OCI-M1 (cell line): Measurements from ENCODE around the gene UBL7.

Source experiments
- DNase-seq: peaks from one replicate; lab custom pipeline; 2025; lab: John Stamatoyannopoulos, UW

The UBL7 gene

DNA sequence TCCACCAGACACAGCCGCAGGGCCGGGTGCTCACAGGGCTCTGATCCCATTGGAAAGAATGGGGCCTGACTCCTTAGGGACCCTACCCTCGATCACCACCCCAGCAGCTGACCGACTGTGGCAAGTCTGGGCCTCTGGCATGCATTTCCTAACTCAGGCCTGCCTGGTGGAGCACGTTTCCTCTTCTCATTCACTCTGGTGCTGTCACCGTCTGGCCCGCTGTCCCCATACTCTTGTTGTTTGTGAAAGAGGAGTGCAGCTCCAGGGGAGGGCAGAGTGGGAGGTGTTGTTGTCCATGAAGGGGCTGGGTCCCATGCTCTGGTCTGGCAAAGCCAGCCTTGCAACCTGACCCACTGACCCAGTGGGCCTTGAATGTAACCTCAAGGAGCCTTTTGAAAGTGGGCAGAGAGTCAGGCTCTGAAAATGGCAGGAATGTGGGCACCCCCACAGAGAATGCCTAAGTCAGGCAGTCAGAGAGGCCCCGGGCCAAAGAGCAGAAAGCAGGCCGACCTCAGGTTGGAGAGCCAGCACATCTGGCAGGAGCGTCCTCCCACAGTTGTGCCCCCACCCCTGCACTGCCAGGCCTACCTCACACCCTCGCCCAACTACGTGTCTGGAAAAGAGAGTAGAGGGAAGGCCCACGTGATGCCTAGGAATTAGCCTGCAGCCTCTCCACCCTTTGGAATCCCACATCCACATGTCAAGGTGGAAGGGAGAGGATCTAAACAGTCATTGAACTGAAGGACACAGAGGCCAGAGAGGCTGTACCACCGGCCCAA lies 38.1 kb downstream of the UBL7 start:
- DNase-seq: no peak

DNA sequence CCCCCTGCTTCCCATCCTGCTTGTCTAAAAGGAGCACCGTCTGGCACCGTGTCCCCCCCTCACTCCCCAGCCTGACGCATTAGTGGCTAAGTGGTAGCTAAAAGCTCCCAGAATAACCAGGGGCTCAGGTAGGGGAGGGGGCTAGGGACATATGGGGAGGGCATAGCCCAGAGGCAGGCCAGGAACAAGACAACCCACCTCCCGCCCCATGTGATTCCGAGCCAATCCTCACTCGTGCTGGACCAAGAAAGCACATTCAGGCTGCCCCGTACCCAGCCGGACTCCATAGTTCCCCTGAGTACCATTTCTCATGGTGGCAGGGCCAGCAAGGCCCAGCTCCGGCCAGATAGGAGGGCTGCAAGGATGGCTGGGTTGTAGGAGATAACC lies 38.7 kb downstream of the UBL7 start:
- no peak for DNase-seq

- DNase-seq: no peak
These were observed 39.4 kb downstream of the UBL7 start for GRCh38 chr15:74421302-74422245.

DNA sequence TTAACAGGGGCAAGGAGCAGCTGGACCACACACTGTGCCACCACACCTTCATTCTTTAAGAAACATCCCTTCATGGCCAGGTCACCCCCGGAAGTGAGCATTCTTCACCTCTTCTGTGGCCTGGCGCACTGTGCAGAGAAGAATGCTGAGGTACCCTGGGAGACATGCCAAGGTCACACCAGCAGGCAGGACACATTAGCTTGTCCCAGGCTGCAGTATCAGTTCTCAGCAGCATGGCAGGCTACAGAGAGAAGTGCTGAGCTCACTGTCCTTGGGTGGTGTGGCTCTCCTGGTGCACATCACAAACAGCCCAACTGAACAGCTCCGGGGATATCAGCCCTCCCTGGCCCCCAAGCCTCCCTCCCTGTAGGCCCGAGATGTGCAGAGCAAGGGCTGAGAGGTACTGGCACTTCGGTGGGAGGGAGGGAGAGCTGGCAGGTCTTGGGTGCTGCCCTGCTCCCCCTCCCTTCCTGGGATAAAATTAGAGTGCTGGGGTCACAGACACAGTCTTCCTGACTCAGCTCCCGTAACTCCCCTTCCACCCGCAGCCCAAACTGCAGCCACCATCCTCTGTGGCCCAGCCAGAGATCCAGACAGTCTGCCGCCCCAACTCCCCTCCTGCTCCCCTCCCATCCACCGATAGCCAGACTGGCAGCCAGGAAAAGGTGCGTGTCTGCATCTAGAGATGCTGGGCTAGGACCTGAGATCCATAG lies 40.6 kb downstream of the UBL7 start:
- DNase-seq: no peak

- no peak for DNase-seq
These were observed 41.5 kb downstream of the UBL7 start for GRCh38 chr15:74419432-74419831.

GRCh38 chr15:74418575-74419338 lies 42.2 kb downstream of the UBL7 start:
- DNase-seq: no peak

GRCh38 chr15:74417670-74418069 lies 43.3 kb downstream of the UBL7 start:
- no peak for DNase-seq

GRCh38 chr15:74417225-74417624 lies 43.7 kb downstream of the UBL7 start:
- no peak for DNase-seq

- no peak for DNase-seq
These were observed 44.7 kb downstream of the UBL7 start for GRCh38 chr15:74415966-74416916.

DNA sequence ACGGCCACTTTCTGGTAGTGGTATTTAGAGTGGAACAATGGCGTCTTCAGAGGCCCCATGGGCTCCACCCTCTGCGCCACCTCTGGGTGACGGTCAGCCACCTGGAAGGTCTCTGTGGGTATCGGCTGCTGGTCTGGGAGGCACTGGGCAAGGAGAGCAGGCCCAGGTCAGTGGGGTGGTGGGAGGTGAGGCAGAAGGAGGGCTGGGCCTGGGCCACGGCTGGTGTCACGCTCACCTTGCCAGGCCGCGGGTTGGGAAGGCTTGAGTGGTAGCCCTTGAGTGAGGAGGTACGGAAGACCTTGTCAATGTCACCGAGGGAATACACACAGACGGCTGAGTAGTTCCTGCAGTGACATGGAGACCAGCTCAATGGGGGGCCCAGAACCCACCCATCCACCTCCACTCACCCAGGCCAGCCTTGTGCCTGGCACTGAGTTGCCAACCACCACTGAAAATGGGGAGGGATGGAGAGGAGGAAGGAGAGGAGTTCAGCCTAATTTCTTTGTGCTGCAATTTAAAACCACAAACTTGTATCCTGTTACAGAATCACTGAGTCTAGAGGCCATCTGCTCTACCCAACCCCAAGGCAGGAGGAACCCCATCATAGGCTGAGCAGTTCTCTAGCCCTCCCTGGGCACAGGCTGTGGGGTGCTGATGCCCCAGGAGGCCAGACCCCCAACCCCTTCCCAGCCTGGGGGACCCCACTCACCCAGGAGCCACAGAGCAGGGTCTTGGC lies 46.2 kb downstream of the UBL7 start:
- no peak for DNase-seq

GRCh38 chr15:74414081-74414580 lies 46.8 kb downstream of the UBL7 start:
- no peak for DNase-seq

GRCh38 chr15:74413350-74414080 lies 47.4 kb downstream of the UBL7 start:
- no peak for DNase-seq

- DNase-seq: no peak
These were observed 48.8 kb downstream of the UBL7 start for GRCh38 chr15:74412159-74412558.

DNA sequence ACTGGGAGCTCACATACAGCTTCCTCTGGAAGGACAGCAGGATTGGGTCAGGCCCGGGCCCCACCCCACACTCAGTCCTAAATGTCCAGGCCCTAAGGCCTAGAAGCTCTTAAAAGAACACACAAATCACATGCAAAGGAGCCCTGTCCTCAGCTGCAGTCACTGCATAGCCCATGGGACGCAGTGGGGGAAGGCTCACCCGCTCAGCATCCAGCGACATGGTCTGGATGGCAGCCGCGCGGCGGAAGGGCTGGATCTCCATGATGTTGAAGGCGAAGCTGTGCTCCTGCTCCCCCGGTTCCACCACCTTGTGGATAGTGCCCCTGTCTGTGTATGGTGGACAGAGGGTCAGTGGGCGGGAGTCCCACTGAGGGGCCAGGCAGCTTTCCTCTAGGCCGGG lies 49.3 kb downstream of the UBL7 start:
- DNase-seq: no peak

DNA sequence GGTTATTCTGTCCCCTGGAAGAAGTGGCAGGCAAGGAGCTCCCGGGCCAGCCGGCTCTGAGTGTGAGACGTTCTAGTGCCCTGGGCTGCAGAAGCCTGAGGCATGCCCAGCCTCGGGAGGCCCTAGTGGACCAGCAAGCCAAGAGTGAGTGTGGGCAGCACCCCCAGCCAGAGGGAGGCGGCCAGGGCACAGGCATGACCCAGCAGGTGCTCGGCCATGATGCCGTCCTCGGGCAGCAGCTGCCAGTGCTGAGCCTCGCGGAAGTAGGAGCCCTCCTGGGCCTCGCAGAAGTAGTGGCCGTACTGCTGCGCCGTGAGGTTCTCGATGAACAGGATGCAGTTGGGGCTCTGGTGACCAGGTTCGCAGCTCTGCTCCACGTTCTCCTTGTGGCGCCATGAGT lies 50.5 kb downstream of the UBL7 start:
- no peak for DNase-seq

DNA sequence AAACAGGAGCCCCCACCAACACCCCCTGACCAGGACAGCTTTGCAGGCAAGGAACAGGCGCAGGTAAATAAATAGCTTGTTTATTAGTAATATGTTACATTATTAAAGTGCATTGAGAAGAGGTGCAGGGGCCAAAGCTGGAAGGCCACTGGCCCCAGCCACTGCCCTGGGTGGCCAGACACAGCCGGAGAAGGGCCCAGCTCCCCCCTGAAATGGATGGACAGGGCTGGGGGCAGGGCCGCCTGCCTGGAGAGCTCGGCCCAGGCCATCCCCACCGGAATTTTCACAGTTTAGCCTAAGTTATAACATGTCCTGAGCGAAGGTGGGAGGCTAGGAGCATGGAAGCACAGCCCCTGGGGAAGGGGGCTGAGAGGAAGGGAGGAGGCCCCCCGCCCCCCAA lies 51.7 kb downstream of the UBL7 start:
- DNase-seq: no peak

DNA sequence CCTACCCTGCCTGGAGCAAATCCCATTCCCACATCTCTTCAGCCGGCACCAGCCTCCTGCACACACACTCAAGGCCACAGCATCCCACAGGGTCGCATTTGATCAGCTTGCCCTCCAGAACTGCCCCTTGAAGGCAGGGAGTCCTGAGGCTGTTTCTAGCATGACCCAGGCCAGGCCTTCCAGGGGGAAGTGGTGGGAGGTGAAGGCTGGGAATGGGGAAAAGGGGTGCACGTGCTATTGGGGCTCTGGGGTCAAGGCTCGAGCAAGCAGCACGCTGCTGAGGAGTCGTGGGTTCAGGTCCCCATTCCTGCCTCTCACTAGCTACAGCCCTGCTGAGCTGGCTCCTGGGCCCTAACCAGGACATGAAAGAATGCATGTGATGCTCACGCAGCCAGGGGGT lies 52.1 kb downstream of the UBL7 start:
- DNase-seq: no peak

- no peak for DNase-seq
These were observed 52.6 kb downstream of the UBL7 start for GRCh38 chr15:74408385-74408784.
